Measurements from ENCODE around the gene CPSF7. TPM values are rescaled to one million over a fixed set of nuclear protein-coding genes. Genes with fewer than 3 reads are reported as not detected.
A peak's percentile ranks its signal among the peaks of the same experiment; 100 is the strongest.

The CPSF7 gene
- total and polyA plus RNA-seq, 10 of the 15 experiments (the other 5 are each of a cell fraction or from before 2014, with no cell fraction given), result 14.9 to 93.1 (median 60.9) TPM

- CTCF ChIA-PET, result interaction anchor here (0.7 to 23.9 kb wide), 7 partner anchors 9 to 82 kb away, joined by 3 to 387 read pairs (median 4); partner anchors contain the start of gene TMEM216
- RAD21 ChIA-PET (ENCODE audit: unreplicated experiment), result interaction anchor here (2.6 to 13.0 kb wide), 2 partner anchors 19 to 31 kb away, joined by 17 to 172 read pairs; partner anchors contain the start of genes DDB1 and TKFC
- no peak for ATAC-seq
Measured at GRCh38 chr11:61354208-61354607, 75.6 kb downstream of the CPSF7 start.

More at GRCh38 chr11:61354208-61354607, 75.6 kb downstream of the CPSF7 start:
- intact Hi-C loops (cut with micrococcal nuclease; ENCODE audit: unreplicated experiment), result no loop called here
- Histone ChIP-seq H4K20me1 (ENCODE audit: control insufficient read depth, insufficient read depth) (no peaks in the 10 kb centered on the region), H3K36me3 (ENCODE audit: control insufficient read depth in 2 of 2, insufficient read depth in 2 of 2, low read length in 1 of 2) (peaks cover 15 to 22% of the 10 kb centered on the region in 2 experiments), H3K9ac (ENCODE audit: control insufficient read depth, insufficient read depth, low read length) (no peak overlapping the region), H3K9me3 (replicated peaks; ENCODE audit: control insufficient read depth, insufficient read depth, low read length) (no peaks in the 10 kb centered on the region), H3K4me3 (no peak overlapping the region), H3K27me3 (replicated peaks in 1 of 2; ENCODE audit: control insufficient read depth in 2 of 2, insufficient read depth in 2 of 2, low read length in 1 of 2) (no peaks in the 10 kb centered on the region), H3K4me2 (ENCODE audit: control insufficient read depth, insufficient read depth) (peak overlapping the region; percentile 67; the same call in 1 of the 2 replicates), H3K79me2 (ENCODE audit: control insufficient read depth, insufficient read depth, low read length) (peaks cover 14% of the 10 kb centered on the region), H2AFZ (ENCODE audit: control insufficient read depth, low read depth, low read length) (no peak overlapping the region), H3K4me1 (ENCODE audit: control insufficient read depth, insufficient read depth, low read length) (peaks cover 29% of the 10 kb centered on the region), H3K27ac (ENCODE audit: control insufficient read depth, insufficient read depth) (no peak overlapping the region)
- DNase-seq (ENCODE audit: low read depth, low spot score) (no peak), FAIRE-seq (no peak)
- ChIA-PET POLR2A (interaction anchor here (0.8 to 1.6 kb wide), 3 partner anchors 10 to 81 kb away, joined by 3 to 7 read pairs (median 5); no protein-coding TSS in a partner anchor), SMC1A (ENCODE audit: uncharacterized antibody, unreplicated experiment) (interaction anchor here (0.6 to 12.8 kb wide), 8 partner anchors 9 to 669 kb away, joined by 3 to 243 read pairs (median 6); partner anchors contain the start of genes DDB1, TKFC and TMEM216)
- in situ Hi-C loops (cut with MboI), result no loop called here
- WGBS (ENCODE audit: insufficient coverage, insufficient replicate concordance, low lambda C conversion rate, missing lambda C conversion rate), result 100% methylated on average over 2 of the region's 2 CpGs
- TF ChIP-seq CREB1 (IDR thresholded peaks at IDR 0.05; ENCODE audit: low read depth), result no peak
- no peak for TF ChIP-seq NR2C2 (IDR thresholded peaks at IDR 0.05; ENCODE audit: borderline replicate concordance, control insufficient read depth, insufficient read length, low read depth)
- TF ChIP-seq CEBPB (IDR thresholded peaks at IDR 0.05; ENCODE audit: borderline replicate concordance in 1 of 2, low read depth in 2 of 2, low read length in 2 of 2), result no peak
- TF ChIP-seq RCOR1 (conservative IDR thresholded peaks at IDR 0.05; ENCODE audit: low read depth, low read length), result no peak
- no peak for TF ChIP-seq TCF12 (IDR thresholded peaks at IDR 0.05; ENCODE audit: low read depth, low read length)
- no peak for TF ChIP-seq SUZ12 (IDR thresholded peaks at IDR 0.05; ENCODE audit: unreplicated experiment)
- no peak for TF ChIP-seq RFX5 (IDR thresholded peaks at IDR 0.05; ENCODE audit: low read depth, low read length)
- TF ChIP-seq ZBTB4 (CRISPR knock-in tag; IDR thresholded peaks at IDR 0.05), result no peak
- TF ChIP-seq SPI1 (IDR thresholded peaks at IDR 0.05; ENCODE audit: borderline replicate concordance, insufficient read depth, low read depth, low read length), result no peak
- TF ChIP-seq GATAD2B (conservative IDR thresholded peaks at IDR 0.05; ENCODE audit: low read depth), result no peak
- TF ChIP-seq RB1 (IDR thresholded peaks at IDR 0.05; ENCODE audit: borderline replicate concordance), result no peak
- no peak for TF ChIP-seq PBX3 (IDR thresholded peaks at IDR 0.05; ENCODE audit: insufficient replicate concordance, low read depth, low read length)
- TF ChIP-seq SRF (IDR thresholded peaks at IDR 0.05; ENCODE audit: low read depth in 2 of 2, low read length in 2 of 2), result no peak
- no peak for TF ChIP-seq IKZF2 (IDR thresholded peaks at IDR 0.05)
- no peak for TF ChIP-seq YBX1 (IDR thresholded peaks at IDR 0.05)
- TF ChIP-seq ZBTB33 (IDR thresholded peaks at IDR 0.05), result no peak
- no peak for TF ChIP-seq ZZZ3 (IDR thresholded peaks at IDR 0.05; ENCODE audit: control insufficient read depth, insufficient read length, low read depth)
- no TSS peak for BruUV-seq (replicated peaks)
